PC-3 (cell line): ENCODE data around the gene SH3GL3. TPM values are rescaled to one million over a fixed set of nuclear protein-coding genes. Genes with fewer than 3 reads are reported as not detected.
A peak's percentile ranks its signal among the peaks of the same experiment; 100 is the strongest.

Experiments
- ATAC-seq: fragments of 200-7000 bp; cut with Tn5 transposase; 2 replicates; pipeline ENCODE4 v1.9.1; 2020; ENCODE audit warnings: mild to moderate bottlenecking, moderate library complexity
- BruUV-seq: library from RNA; stranded (reverse); fragments of 400-500 nt; replicated peaks from 2 replicates; lab custom pipeline; 2021; lab: Mats Ljungman, UMichigan
- CTCF ChIA-PET: fragments of 300-600 bp; sonication (Branson Sonifier 250); formaldehyde crosslinking; loops from one replicate; lab custom pipeline; 2022; ENCODE audit warnings: antibody characterized with exemption; lab: Charles Lee
- POLR2A ChIA-PET: fragments of 300-600 bp; sonication (Branson Sonifier 250); formaldehyde crosslinking; loops from one replicate; lab custom pipeline; 2022; ENCODE audit warnings: antibody characterized with exemption; ENCODE audit not compliant: unreplicated experiment; lab: Charles Lee
- DNase-seq: peaks from one replicate; pipeline ENCODE4 v3.0.0-alpha.2; 2015
- H2AFZ ChIP-seq: fragments of 300-600 bp; sonication (generic); 2 replicates; pipeline ENCODE4 v1.6.0; 2016; ENCODE audit warnings: antibody characterized with exemption, low read length
- H3F3A ChIP-seq: fragments of 300-600 bp; sonication (generic); one replicate; pipeline ENCODE4 v1.6.0; 2017; ENCODE audit warnings: antibody characterized with exemption, low read length, control low read depth, mild to moderate bottlenecking; ENCODE audit not compliant: unreplicated experiment
- H3K27ac ChIP-seq: fragments of 300-600 bp; sonication (generic); 2 replicates; pipeline ENCODE4 v1.5.1; 2016; ENCODE audit warnings: mild to moderate bottlenecking, low read length
- H3K27me3 ChIP-seq: fragments of 300-600 bp; sonication (generic); 2 replicates; pipeline ENCODE4 v1.6.1; 2016; ENCODE audit warnings: low read length, mixed read lengths
- H3K36me3 ChIP-seq: fragments of 300-600 bp; sonication (generic); 2 replicates; pipeline ENCODE4 v1.6.1; 2016; ENCODE audit warnings: low read depth, mixed run types, low read length, mixed read lengths
- H3K4me1 ChIP-seq: fragments of 300-600 bp; sonication (generic); 2 replicates; pipeline ENCODE4 v1.5.1; 2016; ENCODE audit warnings: low read length; ENCODE audit not compliant: insufficient read depth
- H3K4me2 ChIP-seq: fragments of 300-600 bp; sonication (generic); 2 replicates; pipeline ENCODE4 v1.6.0; 2016; ENCODE audit warnings: low read length
- H3K4me3 ChIP-seq: fragments of 300-600 bp; sonication (generic); 2 replicates; pipeline ENCODE4 v1.5.1; 2016; ENCODE audit warnings: mild to moderate bottlenecking, low read length, mixed read lengths
- H3K79me2 ChIP-seq: fragments of 300-600 bp; sonication (generic); 2 replicates; pipeline ENCODE4 v1.6.1; 2017; ENCODE audit warnings: low read length, mixed read lengths
- H3K9ac ChIP-seq: fragments of 300-600 bp; sonication (generic); 2 replicates; pipeline ENCODE4 v1.6.0; 2016; ENCODE audit warnings: mild to moderate bottlenecking, low read length
- H3K9me2 ChIP-seq: fragments of 300-600 bp; sonication (generic); replicated peaks from 2 replicates; pipeline ENCODE4 v1.6.1; 2016; ENCODE audit warnings: mixed run types, low read length, mixed read lengths
- H3K9me3 ChIP-seq: fragments of 300-600 bp; sonication (generic); 2 replicates; pipeline ENCODE4 v1.6.1; 2016; ENCODE audit warnings: low read length, mixed read lengths
- H4K20me1 ChIP-seq: fragments of 300-600 bp; sonication (generic); 2 replicates; pipeline ENCODE4 v1.6.1; 2016; ENCODE audit warnings: low read length, mixed read lengths
- CTCF ChIP-seq: fragments of 300-600 bp; sonication (generic); conservative IDR thresholded peaks from 2 replicates; pipeline ENCODE4 v1.5.1; 2017; ENCODE audit warnings: antibody characterized with exemption, low read depth, mild to moderate bottlenecking, low read length
- EZH2 ChIP-seq: fragments of 300-600 bp; sonication (generic); IDR thresholded peaks from one replicate; pipeline ENCODE4 v1.6.1; 2017; ENCODE audit warnings: antibody characterized with exemption, mild to moderate bottlenecking, low read length; ENCODE audit not compliant: unreplicated experiment
- EZH2phosphoT487 ChIP-seq: fragments of 300-600 bp; sonication (generic); IDR thresholded peaks from 2 replicates; pipeline ENCODE4 v1.6.1; 2018; ENCODE audit warnings: mild to moderate bottlenecking, antibody characterized with exemption, low read length, borderline replicate concordance
- intact Hi-C: fragments of 100-400 bp; cut with micrococcal nuclease; formaldehyde crosslinking; loops from 2 replicates; pipeline ENCODE4 v1.9.0; 2023
- total RNA-seq: library from RNA; depleted of rRNA; stranded (reverse); fragments of >200 nt; gene quantifications from 2 replicates; pipeline ENCODE4 v1.2.3, GENCODE V29; 2014

The SH3GL3 gene
- total RNA-seq, 1 experiment from 2014 or later: 3.6 TPM

DNA sequence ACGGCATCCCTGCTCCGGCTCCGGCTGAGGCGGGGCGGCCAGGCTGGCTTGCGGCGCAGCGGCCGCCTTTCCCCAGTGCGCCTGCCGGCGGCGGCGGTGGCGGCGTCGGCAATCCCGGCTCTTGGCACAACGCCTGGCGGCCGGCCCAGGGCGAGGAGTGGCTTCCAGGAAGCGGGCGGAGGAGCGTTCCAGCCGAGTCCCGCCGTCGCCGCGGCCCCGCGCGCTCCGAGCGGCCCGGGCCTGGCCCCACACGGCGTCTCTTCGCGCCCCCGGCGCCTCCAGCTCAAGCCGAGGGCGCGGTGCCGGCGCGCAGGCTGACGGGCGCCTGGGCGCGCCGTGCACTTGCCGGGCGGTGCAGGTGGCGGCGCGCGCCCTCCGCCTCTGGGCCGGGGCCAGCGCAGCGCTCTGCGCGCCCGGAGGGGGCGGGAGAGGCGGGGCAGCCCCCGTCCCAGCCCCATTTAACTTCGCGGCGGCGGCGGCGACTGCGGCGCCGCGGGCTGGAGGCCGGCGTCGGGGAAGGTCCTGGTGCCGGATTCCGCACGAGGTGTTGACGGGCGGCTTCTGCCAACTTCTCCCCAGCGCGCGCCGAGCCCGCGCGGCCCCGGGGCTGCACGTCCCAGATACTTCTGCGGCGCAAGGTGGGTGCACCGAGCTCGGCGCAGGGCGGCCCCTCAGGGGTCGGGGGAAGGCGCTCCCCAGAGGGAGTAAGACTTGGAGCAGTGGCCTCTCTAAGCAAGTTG lies 206.7 kb downstream of the SH3GL3 start, which contains the start of gene ADAMTSL3:
ADAMTSL3 (plus strand) TSS at position 485 of the 740 bp plus-strand sequence. CDS start 1,639 bp downstream, outside the sequence.
- CTCF ChIA-PET: interaction anchor here (1.0 kb wide), 1 partner anchor 93 kb away, joined by 4 read pairs; no protein-coding TSS in a partner anchor
- TF ChIP-seq CTCF (no peak), EZH2phosphoT487 (0 out of 2 replicates have a peak, but pooled peaks have one; percentile 49)
- Histone ChIP-seq H2AFZ (peak within 1 kb of the TSS; percentile 83), H3K36me3 (no peaks in the 10 kb centered on the region; the same call in 1 of the 2 replicates), H3K9ac (peak within 1 kb of the TSS; percentile 74), H3K27me3 (no peaks in the 10 kb centered on the region), H3F3A (no peaks in the 10 kb centered on the region), H4K20me1 (no peaks in the 10 kb centered on the region), H3K27ac (no peak within 1 kb of the TSS; the same call in 1 of the 2 replicates), H3K4me3 (peak within 1 kb of the TSS; percentile 84), H3K4me1 (peaks cover 45% of the 10 kb centered on the region), H3K9me3 (no peaks in the 10 kb centered on the region), H3K9me2 (no peaks in the 10 kb centered on the region), H3K4me2 (peak within 1 kb of the TSS; percentile 95), H3K79me2 (peaks cover 13% of the 10 kb centered on the region)
- BruUV-seq: no TSS peak
- DNase-seq: peak; percentile 74
- peak; percentile 61 for ATAC-seq
- intact Hi-C loops: loop anchor here (1.0 to 10.0 kb wide), 5 partner anchors 79 to 381 kb away; no protein-coding TSS in a partner anchor
- POLR2A ChIA-PET: interaction anchor here (0.6 kb wide), 2 partner anchors 78 to 171 kb away, joined by 3 read pairs; no protein-coding TSS in a partner anchor

GRCh38 chr15:83654379-83655236 lies 207.5 kb downstream of the SH3GL3 start:
- CTCF ChIA-PET: interaction anchor here (1.0 kb wide), 1 partner anchor 92 kb away, joined by 4 read pairs; no protein-coding TSS in a partner anchor
- intact Hi-C loops: loop anchor here (1.0 to 10.0 kb wide), 5 partner anchors 78 to 380 kb away; no protein-coding TSS in a partner anchor
- peak overlapping the region; percentile 95 for H3K4me2 ChIP-seq

More at GRCh38 chr15:83654379-83655236, 207.5 kb downstream of the SH3GL3 start:
- H3F3A ChIP-seq: no peaks in the 10 kb centered on the region
- H3K27ac ChIP-seq: no peak overlapping the region; the same call in 1 of the 2 replicates
- H3K4me3 ChIP-seq: peak overlapping the region; percentile 84
- H3K36me3 ChIP-seq: no peaks in the 10 kb centered on the region; the same call in 1 of the 2 replicates
- peak; percentile 17 for ATAC-seq
- H2AFZ ChIP-seq: peak overlapping the region; percentile 83
- peak overlapping the region; percentile 74 for H3K9ac ChIP-seq
- H3K27me3 ChIP-seq: no peaks in the 10 kb centered on the region
- BruUV-seq: no TSS peak
- no peaks in the 10 kb centered on the region for H3K9me3 ChIP-seq
- TF ChIP-seq EZH2 (no peak), EZH2phosphoT487 (no peak), CTCF (no peak)
- peak; percentile 12 for DNase-seq
- H3K79me2 ChIP-seq: peaks cover 13% of the 10 kb centered on the region
- H4K20me1 ChIP-seq: no peaks in the 10 kb centered on the region
- peaks cover 45% of the 10 kb centered on the region for H3K4me1 ChIP-seq
- no peaks in the 10 kb centered on the region for H3K9me2 ChIP-seq
- POLR2A ChIA-PET: interaction anchor here (0.6 kb wide), 1 partner anchor 78 kb away, joined by 3 read pairs; no protein-coding TSS in a partner anchor
